Measurements from ENCODE around the gene CYFIP1.
"Not testable (repeated sequence)": the region's sequence is repeated elsewhere in the genome, so short reads cannot be mapped to it uniquely, and the experiment has no call there.

Gene CYFIP1

GRCh38 chr15:22980189-22981050 lies at the start of gene CYFIP1:
Gene CYFIP1 (minus strand): TSS chr15:22980368. CDS start chr15:22947285, 33,083 bp downstream.
- DNase-seq: peak; percentile 88

- DNase-seq: no peak
Measured at GRCh38 chr15:23026218-23026617, 46.0 kb upstream of the CYFIP1 start.

GRCh38 chr15:23022156-23022555 lies 42.0 kb upstream of the CYFIP1 start:
- no peak for DNase-seq

GRCh38 chr15:23014394-23015000 lies 34.3 kb upstream of the CYFIP1 start:
- DNase-seq: no peak

GRCh38 chr15:23013681-23014080 lies 33.5 kb upstream of the CYFIP1 start:
- DNase-seq: no peak

- not testable (repeated sequence) for DNase-seq
Measured at GRCh38 chr15:23012616-23013015, 32.4 kb upstream of the CYFIP1 start.

GRCh38 chr15:23003736-23004135 lies 23.6 kb upstream of the CYFIP1 start:
- DNase-seq: no peak

GRCh38 chr15:23002920-23003319 lies 22.8 kb upstream of the CYFIP1 start:
- no peak for DNase-seq

GRCh38 chr15:22995795-22996194 lies 15.6 kb upstream of the CYFIP1 start:
- DNase-seq: no peak

GRCh38 chr15:22992024-22992326 lies 11.8 kb upstream of the CYFIP1 start:
- DNase-seq: no peak

GRCh38 chr15:22989576-22990477 lies 9.7 kb upstream of the CYFIP1 start:
- peak; percentile 17 for DNase-seq

- no peak for DNase-seq
Measured at GRCh38 chr15:22988811-22989210, 8.6 kb upstream of the CYFIP1 start.

- not testable (repeated sequence) for DNase-seq
Measured at GRCh38 chr15:22981931-22982330, 1.8 kb upstream of the CYFIP1 start.

- no peak for DNase-seq
Measured at GRCh38 chr15:22981051-22981840, 1.1 kb upstream of the CYFIP1 start.

GRCh38 chr15:22979238-22980188 lies 655 bp downstream of the CYFIP1 start:
- peak; percentile 77 for DNase-seq

GRCh38 chr15:22978691-22979237 lies 1.4 kb downstream of the CYFIP1 start:
- peak; percentile 77 for DNase-seq

- DNase-seq: no peak
Measured at GRCh38 chr15:22974745-22975144, 5.4 kb downstream of the CYFIP1 start.

GRCh38 chr15:22973987-22974386 lies 6.2 kb downstream of the CYFIP1 start:
- DNase-seq: no peak

GRCh38 chr15:22973286-22973685 lies 6.9 kb downstream of the CYFIP1 start:
- no peak for DNase-seq

GRCh38 chr15:22969489-22969888 lies 10.7 kb downstream of the CYFIP1 start:
- no peak for DNase-seq

GRCh38 chr15:22968366-22968765 lies 11.8 kb downstream of the CYFIP1 start:
- DNase-seq: no peak

All from NCI-H69 (cell line).